AG04450 (cell line): ENCODE measurements around the gene PCED1B. TPM values are rescaled to one million over a fixed set of nuclear protein-coding genes. Genes with fewer than 3 reads are reported as not detected.

Experiments
- CTCF ChIA-PET: fragments of 300-600, 350-600 bp; formaldehyde crosslinking; extraction: SDS; loops from one replicate; lab custom pipeline; 2022; ENCODE audit warnings: antibody characterized with exemption, inconsistent platforms; lab: Charles Lee
- POLR2A ChIA-PET: fragments of 350-600 bp; formaldehyde crosslinking; extraction: SDS; loops from one replicate; lab custom pipeline; 2021; ENCODE audit warnings: antibody characterized with exemption, inconsistent platforms; lab: Yijun Ruan, JAX
- DNase-seq: peaks from one replicate; pipeline ENCODE4 v3.0.0-alpha.2; 2011; ENCODE audit warnings: low read depth, low spot score
- H3K27ac ChIP-seq: one replicate; pipeline ENCODE4 v1.5.1; 2012; ENCODE audit warnings: low read depth, low read length, control low read depth
- H3K27me3 ChIP-seq: one replicate; pipeline ENCODE4 v1.6.0; 2012; ENCODE audit warnings: low read length; ENCODE audit not compliant: control insufficient read depth, insufficient read depth
- H3K4me3 ChIP-seq: 2 replicates; pipeline ENCODE4 v1.5.1; 2011; ENCODE audit warnings: mild to moderate bottlenecking, low read depth, low read length, control low read depth
- H3K9me3 ChIP-seq: 2 replicates; pipeline ENCODE4 v1.5.1; 2012; ENCODE audit warnings: low read length; ENCODE audit not compliant: control insufficient read depth, insufficient read depth
- polyA plus RNA-seq: library from polyadenylated mRNA; depleted of rRNA; stranded (reverse); fragments of >200 nt; gene quantifications from 2 replicates; pipeline ENCODE4 v1.2.3, GENCODE V29; 2011
- TF ChIP-seq, protein P1 (sequence below): IDR thresholded peaks from 2 replicates; pipeline ENCODE4 v1.5.1; 2011; ENCODE audit warnings: low read depth, low read length, control low read depth, inconsistent platforms

PCED1B gene
- polyA plus RNA-seq, 1 experiment = 0.88 TPM

DNA sequence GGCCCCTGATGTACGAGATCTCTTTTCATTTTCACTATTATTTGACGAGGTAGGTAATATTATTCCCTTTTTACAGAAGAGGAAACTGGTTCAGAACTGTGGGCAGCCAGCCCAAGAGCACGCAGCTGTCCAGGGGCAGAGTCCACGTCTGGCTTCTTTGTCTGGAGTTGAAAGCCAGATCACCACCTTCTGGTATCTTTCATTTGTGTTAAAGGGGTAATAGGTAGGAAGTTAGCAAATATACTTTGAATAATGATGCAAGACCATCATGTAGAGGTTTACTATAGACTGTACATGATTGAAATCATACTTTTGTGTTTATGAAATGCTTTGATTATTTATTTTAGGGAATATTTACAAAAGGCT, 144.4 kb downstream of the PCED1B start:
- Histone ChIP-seq H3K27me3 (no peaks in the 10 kb centered on the region), H3K27ac (peak overlapping the region; percentile 24), H3K4me3 (no peak overlapping the region), H3K9me3 (no peaks in the 10 kb centered on the region)
- ChIA-PET CTCF (no interaction called here), POLR2A (no interaction called here)
- TF ChIP-seq, protein P1, sequence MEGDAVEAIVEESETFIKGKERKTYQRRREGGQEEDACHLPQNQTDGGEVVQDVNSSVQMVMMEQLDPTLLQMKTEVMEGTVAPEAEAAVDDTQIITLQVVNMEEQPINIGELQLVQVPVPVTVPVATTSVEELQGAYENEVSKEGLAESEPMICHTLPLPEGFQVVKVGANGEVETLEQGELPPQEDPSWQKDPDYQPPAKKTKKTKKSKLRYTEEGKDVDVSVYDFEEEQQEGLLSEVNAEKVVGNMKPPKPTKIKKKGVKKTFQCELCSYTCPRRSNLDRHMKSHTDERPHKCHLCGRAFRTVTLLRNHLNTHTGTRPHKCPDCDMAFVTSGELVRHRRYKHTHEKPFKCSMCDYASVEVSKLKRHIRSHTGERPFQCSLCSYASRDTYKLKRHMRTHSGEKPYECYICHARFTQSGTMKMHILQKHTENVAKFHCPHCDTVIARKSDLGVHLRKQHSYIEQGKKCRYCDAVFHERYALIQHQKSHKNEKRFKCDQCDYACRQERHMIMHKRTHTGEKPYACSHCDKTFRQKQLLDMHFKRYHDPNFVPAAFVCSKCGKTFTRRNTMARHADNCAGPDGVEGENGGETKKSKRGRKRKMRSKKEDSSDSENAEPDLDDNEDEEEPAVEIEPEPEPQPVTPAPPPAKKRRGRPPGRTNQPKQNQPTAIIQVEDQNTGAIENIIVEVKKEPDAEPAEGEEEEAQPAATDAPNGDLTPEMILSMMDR = no peak
- DNase-seq = no peak

DNA sequence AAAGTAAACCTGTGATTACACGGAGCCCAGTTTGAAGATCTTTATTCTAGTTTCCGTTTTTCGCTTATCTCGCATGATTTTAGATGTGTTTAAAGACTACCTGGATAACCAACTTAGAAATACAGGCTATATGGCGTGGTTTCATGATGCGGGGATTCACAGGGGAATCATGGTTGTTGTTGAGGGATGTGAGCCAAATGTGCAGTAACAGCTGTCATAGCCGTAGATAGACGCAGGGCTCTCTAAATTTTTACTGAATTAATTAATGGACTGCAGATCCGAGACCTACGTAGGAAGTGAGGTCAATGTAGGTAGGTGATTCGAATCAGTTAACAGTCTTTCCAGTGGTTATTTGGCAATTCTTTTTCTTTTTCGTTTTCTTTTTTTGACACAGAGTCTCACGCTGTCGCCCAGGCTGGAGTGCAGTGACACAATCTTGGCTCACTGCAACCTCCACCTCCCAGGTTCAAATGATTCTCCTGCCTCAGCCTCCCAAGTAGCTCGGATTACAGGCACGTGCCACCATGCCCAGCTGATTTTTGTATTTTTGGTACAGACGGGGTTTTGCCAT, 145.2 kb downstream of the PCED1B start:
- CTCF ChIA-PET = no interaction called here
- H3K4me3 ChIP-seq = no peak overlapping the region
- TF ChIP-seq, protein P1 = no peak
- POLR2A ChIA-PET = no interaction called here
- DNase-seq = no peak
- H3K27ac ChIP-seq = no peak overlapping the region
- no peaks in the 10 kb centered on the region for H3K9me3 ChIP-seq
- no peaks in the 10 kb centered on the region for H3K27me3 ChIP-seq

DNA sequence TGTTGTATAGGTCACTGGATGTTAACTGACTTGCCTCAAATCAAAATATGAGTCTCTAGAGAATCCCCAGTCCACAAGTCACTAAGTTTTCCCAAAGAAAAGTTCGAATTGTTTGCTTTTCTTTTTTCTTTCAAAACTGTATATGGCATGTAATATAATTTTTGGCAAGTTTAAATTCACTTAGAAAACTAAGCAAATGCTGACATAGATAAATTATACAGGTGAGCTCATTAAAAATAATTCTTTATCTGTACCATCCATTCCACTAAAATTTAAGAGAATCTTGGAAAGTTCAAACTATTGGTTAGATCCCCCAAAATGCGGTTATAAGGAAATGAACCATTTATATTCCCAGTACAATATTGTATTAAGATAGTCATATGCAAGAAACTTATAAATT, 145.9 kb downstream of the PCED1B start:
- Histone ChIP-seq H3K9me3 (no peaks in the 10 kb centered on the region), H3K4me3 (no peak overlapping the region), H3K27ac (no peak overlapping the region), H3K27me3 (no peaks in the 10 kb centered on the region)
- POLR2A ChIA-PET = no interaction called here
- CTCF ChIA-PET = no interaction called here
- no peak for DNase-seq
- TF ChIP-seq, protein P1 = no peak

DNA sequence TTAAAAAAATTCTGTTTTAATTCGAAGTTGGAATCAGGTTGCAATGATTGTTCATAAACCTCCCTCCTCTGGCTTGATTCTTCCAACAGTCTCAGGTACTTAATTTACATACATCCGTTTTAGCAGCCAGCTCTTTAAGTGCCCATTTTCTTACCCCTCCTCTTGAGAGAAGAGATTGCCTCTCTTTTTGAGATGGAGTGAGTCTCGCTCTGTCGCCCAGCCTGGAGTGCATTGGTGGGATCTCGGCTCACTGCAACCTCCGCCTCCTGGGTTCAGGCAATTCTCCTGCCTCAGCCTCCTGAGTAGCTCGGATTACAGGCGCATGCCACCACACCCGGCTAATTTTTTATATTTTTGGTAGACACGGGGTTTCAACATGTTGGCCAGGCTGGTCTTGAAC, 146.8 kb downstream of the PCED1B start:
- ChIA-PET CTCF (no interaction called here), POLR2A (no interaction called here)
- TF ChIP-seq, protein P1 = no peak

DNA sequence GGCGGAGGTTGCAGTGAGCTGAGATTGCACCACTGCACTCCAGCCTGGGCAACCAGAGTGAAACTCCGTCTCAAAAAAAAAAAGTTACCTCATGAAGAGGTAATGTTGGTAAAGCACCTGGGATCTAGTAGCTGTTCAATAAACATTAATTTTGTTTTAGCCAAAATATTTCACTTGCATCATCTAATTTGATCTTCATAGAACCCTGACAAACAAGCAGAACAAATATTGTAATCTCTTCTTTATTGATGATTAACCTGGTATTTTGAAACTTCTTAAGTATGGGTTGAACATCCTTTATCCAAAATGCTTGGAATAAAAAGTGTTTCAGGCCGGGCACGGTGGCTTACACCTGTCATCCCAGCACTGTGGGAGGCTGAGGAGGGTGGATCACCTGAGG, 149.4 kb downstream of the PCED1B start:
- H3K9me3 ChIP-seq = no peaks in the 10 kb centered on the region
- ChIA-PET POLR2A (no interaction called here), CTCF (no interaction called here)
- H3K27ac ChIP-seq = no peak overlapping the region
- TF ChIP-seq, protein P1 = no peak
- no peak overlapping the region for H3K4me3 ChIP-seq
- DNase-seq = no peak
- no peaks in the 10 kb centered on the region for H3K27me3 ChIP-seq

More for the DNA sequence above, 146.8 kb downstream of the PCED1B start:
- DNase-seq = no peak
- no peaks in the 10 kb centered on the region for H3K27me3 ChIP-seq
- H3K27ac ChIP-seq = no peak overlapping the region
- H3K9me3 ChIP-seq = no peaks in the 10 kb centered on the region
- no peak overlapping the region for H3K4me3 ChIP-seq
